ENCODE results near the gene OGDH.
"Not testable (repeated sequence)": the region's sequence is repeated elsewhere in the genome, so short reads cannot be mapped to it uniquely, and the experiment has no call there.

OGDH gene

GRCh38 chr7:44707558-44708230 is 101.3 kb downstream of the OGDH start:
- peak; percentile 10 for DNase-seq (ENCODE audit: low spot score)

- DNase-seq (ENCODE audit: low spot score) = peak; percentile 15
Measured at GRCh38 chr7:44709011-44709915, 102.8 kb downstream of the OGDH start.

GRCh38 chr7:44709945-44710596 is 103.6 kb downstream of the OGDH start:
- no peak for DNase-seq (ENCODE audit: low spot score)

- peak; percentile 26 for DNase-seq (ENCODE audit: low spot score)
Measured at GRCh38 chr7:44711528-44711927, 105.1 kb downstream of the OGDH start.

GRCh38 chr7:44712012-44712411 is 105.6 kb downstream of the OGDH start:
- DNase-seq (ENCODE audit: low spot score) = peak; percentile 14

GRCh38 chr7:44713141-44713540 is 106.7 kb downstream of the OGDH start:
- DNase-seq (ENCODE audit: low spot score) = peak; percentile 25

GRCh38 chr7:44713680-44714335 is 107.4 kb downstream of the OGDH start:
- no peak for DNase-seq (ENCODE audit: low spot score)

GRCh38 chr7:44716205-44716604 is 109.8 kb downstream of the OGDH start:
- DNase-seq (ENCODE audit: low spot score) = no peak

- DNase-seq (ENCODE audit: low spot score) = no peak
Measured at GRCh38 chr7:44720301-44720700, 113.9 kb downstream of the OGDH start.

- no peak for DNase-seq (ENCODE audit: low spot score)
Measured at GRCh38 chr7:44724276-44724675, 117.8 kb downstream of the OGDH start.

GRCh38 chr7:44726250-44726649 is 119.8 kb downstream of the OGDH start:
- not testable (repeated sequence) for DNase-seq (ENCODE audit: low spot score)

- DNase-seq (ENCODE audit: low spot score) = no peak
Measured at GRCh38 chr7:44727158-44727936, 120.9 kb downstream of the OGDH start.

- DNase-seq (ENCODE audit: low spot score) = no peak
Measured at GRCh38 chr7:44727937-44728262, 121.5 kb downstream of the OGDH start.

GRCh38 chr7:44729949-44730590 is 123.6 kb downstream of the OGDH start:
- peak; percentile 8 for DNase-seq (ENCODE audit: low spot score)

GRCh38 chr7:44732971-44733370 is 126.5 kb downstream of the OGDH start:
- not testable (repeated sequence) for DNase-seq (ENCODE audit: low spot score)

- DNase-seq (ENCODE audit: low spot score) = no peak
Measured at GRCh38 chr7:44733708-44734481, 127.5 kb downstream of the OGDH start.

- DNase-seq (ENCODE audit: low spot score) = no peak
Measured at GRCh38 chr7:44735403-44736165, 129.2 kb downstream of the OGDH start.

GRCh38 chr7:44736896-44737295 is 130.5 kb downstream of the OGDH start:
- peak; percentile 15 for DNase-seq (ENCODE audit: low spot score)

GRCh38 chr7:44738051-44738723 is 131.8 kb downstream of the OGDH start:
- peak; percentile 14 for DNase-seq (ENCODE audit: low spot score)
